ENCODE data around the gene BMAL1. TPM values are rescaled to one million over a fixed set of nuclear protein-coding genes. Genes with fewer than 3 reads are reported as not detected.

Gene BMAL1
- polyA plus RNA-seq, 3 donors = 9.7 to 11.2 (median 10.3) TPM

DNA sequence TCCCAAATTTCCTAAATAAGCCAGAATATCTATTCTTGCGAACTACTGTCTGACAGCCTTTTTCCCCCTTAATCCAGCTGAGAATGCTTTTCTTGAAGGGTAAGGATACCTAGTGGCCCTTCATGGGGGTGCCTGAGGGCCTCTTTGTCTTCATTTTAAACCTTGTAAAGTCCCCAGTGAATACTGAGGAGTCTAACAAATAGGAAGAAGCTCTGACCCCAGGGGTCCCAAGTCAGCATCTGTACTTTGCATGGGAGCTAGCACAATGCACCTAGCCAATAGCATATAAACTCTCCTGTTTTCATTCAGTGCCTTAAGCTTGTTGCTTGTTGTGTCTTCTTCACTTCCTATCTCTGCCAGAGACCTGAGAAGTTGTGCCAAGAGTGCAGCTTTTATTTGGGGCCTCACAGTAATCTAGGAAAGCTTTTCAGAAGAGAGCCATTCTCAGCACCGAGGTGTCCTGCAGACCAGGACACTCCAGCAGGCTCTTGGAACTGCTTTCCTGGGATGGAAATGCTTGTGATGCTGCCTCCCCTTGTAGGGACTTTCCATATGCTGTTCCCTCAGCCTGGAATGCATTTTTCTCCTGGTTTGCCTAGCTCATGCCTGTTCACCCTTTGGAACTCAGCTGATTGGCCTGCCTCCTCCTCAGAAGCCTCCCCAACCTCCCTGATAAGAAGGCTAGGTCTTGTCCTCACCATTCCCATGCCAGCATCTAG lies 37.2 kb downstream of the BMAL1 start:
- no peak for DNase-seq (ENCODE audit: low read depth in 3 of 3, low spot score in 2 of 3)

DNA sequence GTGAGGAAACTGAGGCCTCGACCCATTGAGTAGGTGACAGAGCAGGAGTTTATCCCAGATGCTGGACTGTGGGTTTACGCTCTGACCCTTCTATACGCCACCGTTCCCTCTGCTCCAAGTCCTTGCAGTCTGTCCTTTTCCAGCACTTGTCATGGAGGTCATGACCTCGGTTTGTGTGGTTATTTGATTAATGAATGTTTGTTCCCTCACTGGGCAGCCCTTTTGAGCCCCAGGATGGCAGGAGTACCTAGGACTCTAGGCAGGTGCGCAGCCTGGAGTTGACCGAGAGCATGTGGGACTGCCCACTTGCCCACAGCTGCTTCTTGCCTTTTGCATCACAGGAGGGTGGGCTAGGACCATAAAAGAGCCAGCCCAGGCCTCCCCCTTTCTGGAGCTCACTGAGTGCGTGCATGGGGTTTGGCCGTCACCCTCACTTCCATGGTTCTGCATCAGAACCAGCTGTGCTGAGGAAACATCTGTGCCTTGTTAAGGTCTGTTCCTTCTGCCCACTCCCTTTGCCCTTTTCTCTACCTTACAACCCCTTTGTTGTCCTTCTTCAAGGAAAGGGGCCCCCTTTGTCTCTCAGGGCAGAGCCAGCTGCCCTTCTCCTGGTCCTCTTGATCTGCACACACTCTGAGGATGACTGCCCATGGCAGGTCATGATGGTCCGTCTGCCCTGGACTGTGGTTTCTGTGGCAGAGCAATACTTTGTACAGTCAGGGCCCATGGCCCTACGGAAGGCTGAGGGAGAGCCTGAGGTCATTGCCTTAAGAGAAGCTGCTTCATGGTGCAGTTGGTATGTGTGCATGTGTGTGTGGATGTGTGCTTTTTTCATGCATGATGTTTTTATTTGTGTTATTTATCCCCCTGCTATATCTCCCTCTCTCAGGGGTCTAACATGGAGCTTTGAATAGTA lies 38.2 kb downstream of the BMAL1 start:
- no peak for DNase-seq (ENCODE audit: low read depth in 3 of 3, low spot score in 2 of 3)

DNA sequence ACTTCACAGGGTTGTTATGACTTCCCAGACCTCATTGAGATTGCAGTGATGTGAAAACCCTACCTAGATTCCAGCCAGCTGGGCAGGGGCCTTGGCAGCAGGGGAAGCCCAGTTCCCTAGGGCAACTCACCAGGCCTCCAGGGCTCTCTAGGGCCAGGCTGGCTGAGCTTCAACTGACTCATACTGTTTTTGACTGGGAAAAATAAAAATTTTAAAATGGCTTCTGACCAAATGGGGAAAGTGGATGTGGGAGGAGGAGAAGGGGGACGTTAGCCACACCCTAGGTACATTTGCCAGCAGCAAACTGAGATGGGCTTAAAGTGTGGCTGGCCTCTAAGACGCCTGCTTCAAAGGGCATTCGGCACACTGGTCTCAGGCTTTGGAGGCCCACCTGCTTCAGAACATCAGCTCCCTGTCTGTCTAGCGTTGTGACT lies 39.0 kb downstream of the BMAL1 start:
- no peak for DNase-seq (ENCODE audit: low read depth in 3 of 3, low spot score in 2 of 3)

DNA sequence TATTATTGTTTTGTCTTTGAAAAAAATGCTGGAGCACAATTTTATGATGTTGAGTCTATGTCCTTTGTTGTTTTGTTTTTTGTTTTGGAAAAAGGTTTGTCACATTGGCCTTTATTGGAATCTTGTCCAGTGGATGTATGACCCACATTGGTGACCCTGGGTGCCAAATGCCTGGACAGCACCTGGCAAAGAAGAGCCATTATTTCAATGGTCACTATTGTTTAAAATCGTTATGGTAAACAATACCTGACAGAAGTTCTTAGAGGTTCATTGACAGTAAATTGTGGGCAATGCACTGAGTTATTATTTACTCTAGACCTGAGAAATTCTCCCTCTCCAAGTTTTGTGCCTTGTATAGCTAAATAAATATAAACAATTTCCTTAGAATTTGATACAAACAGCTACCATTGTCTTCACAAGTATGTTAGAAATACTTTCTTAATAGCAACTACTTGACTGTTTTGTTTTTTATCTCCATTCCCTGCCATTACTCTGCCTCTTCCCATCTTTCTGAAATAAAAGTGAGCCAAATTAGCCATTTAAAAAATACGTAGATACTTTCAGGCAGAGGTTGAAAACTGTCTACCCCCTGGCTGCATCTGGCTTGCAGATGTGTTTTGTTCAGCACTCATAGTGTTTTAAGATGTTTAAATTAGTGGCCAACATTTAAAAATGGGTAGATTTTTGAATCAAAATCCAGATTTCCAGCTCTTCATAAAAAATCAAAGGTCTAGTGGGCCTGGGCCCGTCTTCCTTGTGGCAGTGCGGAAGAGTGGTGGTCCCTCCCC lies 39.9 kb downstream of the BMAL1 start:
- no peak for DNase-seq (ENCODE audit: low read depth in 3 of 3, low spot score in 2 of 3)

DNA sequence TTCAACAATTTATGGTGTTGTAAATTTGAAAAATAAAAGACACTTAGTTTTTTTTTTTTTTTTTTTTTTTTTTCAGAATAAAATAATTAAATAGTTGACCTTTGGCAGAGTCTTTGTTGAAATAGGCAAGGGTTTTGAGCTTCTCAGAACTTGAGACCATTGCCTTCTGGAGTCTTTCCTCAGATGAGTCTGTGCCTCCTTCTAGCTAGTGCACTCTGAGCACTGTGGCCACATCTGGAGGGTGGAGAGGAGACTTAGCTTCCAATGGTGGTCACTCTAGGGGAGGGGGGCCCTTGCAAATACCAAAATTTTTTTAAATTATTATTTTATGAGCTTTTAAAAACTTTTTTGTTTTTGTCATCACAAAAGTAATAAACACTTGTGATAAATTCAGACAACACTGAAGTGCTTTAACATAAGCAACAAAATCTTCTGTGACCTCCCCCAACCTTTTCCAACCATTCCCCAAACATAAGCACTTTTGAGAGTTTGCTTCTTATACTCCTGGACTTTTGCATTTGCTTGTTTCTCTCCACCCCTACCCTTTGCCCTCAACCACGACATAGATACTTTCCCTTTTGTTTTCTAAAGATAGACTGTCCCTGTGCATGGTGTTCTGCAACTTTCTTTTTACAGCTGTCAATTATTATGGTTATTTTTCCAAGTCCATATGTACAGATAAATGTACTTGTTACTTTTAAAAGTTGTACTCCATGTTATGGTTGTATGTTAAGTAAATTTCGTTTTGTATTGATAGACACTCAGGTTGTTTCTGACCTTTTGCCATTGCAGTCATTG lies 41.1 kb downstream of the BMAL1 start:
- no peak for DNase-seq (ENCODE audit: low read depth in 3 of 3, low spot score in 2 of 3)

DNA sequence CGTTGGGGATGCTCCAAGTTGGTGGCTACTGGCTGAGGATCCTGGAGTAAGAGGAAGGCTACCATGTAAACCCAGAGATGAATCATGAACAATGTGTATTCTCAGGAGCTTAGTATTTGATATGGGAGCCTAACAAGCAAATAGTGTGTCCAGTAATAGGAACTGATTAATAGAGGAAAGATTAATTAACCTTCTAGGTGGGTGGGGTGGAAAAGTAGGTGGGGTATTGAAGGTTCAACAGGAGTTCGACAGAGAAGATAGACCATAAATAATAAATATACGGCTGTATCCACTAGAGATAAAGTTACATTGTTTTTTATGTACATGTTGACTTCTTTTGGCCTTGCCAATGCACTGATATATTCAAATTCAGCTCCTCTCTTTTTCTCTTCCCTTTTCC lies 43.1 kb downstream of the BMAL1 start:
- no peak for DNase-seq (ENCODE audit: low read depth in 3 of 3, low spot score in 2 of 3)

DNA sequence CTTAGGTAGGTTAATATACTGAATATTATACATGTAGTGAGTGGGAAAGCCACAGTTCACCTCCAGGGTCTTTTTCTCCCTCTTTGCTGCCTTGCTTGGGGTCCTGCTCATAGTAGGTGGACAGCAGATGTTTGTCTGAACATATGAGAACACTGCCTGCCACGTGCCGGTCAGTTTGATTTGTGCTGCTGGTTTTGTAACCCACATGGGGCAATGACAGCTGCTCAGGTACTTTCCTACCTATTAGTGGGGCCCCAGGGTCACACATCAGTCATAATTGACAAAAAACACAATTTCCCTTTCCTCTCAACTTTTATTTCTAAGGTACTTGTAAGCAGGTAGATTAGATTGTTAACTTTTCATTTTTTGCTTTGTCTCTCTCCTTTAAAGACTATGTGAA lies 43.8 kb downstream of the BMAL1 start:
- DNase-seq (ENCODE audit: low read depth in 3 of 3, low spot score in 2 of 3) = no peak

DNA sequence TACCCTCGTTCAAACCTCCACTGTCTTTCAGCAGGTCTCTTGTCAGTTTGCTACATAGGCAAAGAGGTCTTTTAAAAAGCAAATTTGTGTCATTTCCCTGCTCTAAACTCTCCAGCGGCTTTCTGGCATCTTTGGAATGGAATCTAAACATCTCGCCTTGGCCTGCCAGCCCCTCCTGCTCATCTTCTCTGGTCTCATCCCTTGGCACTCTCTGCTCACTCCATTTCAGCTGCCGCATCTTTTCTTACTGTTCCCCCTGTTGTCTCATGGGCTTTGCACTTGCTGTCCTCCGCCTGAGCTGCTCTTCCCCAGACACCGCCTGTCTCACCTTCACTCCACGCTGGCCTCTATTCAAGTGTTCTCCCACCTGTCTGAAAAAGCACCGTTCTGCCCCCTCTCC lies 46.6 kb downstream of the BMAL1 start:
- no peak for DNase-seq (ENCODE audit: low read depth in 3 of 3, low spot score in 2 of 3)

DNA sequence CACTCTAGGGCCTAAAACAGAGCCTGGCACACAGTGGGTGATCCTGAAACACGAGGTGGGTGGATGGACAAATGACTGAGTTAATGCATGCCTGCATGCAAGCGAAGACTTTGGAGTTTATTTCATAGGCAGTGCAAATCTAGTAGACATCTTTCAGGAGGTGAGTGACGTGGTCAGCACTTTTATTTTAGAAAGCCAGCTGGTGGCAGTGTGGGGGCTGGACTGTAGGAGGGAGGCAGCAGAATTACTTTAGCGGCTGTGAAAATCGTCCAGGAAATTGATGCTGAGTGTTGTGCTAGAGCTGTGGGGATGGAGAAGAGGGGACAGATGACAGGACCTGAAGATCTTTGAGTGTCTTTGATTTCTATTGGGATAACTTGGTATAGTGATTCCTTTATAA lies 47.1 kb downstream of the BMAL1 start:
- no peak for DNase-seq (ENCODE audit: low read depth in 3 of 3, low spot score in 2 of 3)

DNA sequence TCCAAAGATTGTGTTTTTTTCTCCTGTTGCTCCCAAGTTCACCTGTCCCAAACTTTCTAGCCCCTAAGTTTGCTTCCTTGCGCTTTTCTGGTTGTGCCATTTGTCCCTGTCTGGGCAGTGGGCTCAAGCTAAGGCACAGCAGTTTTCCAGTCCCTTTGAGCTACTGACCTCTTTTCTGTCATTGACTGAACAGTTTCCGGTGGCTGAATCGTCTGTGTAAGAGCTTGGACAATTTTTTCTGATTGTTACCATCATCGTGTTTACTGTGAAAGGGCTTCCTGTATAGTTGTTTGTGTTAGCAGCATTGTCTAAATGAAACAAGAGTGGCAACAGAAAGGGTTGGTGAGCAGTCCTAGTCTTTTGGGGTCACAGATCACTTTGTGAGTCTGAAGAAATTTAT lies 49.8 kb downstream of the BMAL1 start:
- DNase-seq (ENCODE audit: low read depth in 3 of 3, low spot score in 2 of 3) = no peak

DNA sequence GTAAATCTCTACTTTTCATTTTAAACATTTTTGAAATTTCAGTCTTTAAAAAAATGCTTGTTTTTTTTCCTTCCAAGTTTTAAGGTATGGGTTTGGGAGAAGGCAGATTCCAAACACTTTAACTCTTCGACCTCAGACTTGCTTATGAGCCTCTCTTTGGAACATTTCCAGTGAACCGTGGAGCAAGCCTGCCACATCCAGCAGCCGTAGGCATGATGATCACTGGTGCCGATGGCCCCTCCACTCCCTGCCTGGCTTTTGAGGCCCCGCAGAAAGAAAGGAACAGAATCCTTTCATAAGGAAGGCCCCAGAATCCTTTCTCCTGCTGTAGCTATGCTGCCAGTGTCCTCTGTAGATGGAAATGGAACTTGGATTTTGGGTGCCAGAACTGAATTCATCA lies 50.7 kb downstream of the BMAL1 start:
- no peak for DNase-seq (ENCODE audit: low read depth in 3 of 3, low spot score in 2 of 3)

DNA sequence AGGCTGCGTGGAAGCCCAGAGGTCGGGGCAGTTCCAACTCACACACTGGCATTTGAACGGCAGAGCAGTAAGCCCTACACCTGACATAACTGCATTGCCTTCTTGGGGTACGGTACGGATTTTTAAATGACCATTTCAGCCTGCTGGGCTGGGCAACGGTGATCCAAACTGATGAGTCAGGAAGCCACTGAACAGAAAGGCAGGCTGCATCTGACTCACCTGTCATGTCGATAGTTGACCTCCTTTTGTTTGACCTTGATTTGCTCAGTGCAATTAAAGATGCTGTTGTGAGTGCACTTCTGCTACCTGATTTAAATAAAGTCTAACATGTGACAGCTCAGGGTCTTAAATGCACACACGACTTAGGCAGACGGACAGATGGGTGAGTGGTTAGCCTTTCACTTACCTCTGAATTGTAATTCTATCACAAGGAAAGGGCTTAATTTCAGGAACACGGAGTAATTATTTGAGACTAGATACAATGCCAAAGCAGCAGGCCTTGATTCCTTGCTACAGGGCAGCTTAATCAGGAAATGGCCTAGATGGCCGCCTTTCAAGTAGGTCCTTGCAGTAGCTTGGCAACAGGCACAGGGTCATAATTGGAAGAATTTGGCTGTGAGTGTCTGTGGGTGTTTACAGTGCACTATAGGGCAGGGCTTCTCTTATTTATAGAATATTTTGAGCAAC lies 52.2 kb downstream of the BMAL1 start:
- no peak for DNase-seq (ENCODE audit: low read depth in 3 of 3, low spot score in 2 of 3)

DNA sequence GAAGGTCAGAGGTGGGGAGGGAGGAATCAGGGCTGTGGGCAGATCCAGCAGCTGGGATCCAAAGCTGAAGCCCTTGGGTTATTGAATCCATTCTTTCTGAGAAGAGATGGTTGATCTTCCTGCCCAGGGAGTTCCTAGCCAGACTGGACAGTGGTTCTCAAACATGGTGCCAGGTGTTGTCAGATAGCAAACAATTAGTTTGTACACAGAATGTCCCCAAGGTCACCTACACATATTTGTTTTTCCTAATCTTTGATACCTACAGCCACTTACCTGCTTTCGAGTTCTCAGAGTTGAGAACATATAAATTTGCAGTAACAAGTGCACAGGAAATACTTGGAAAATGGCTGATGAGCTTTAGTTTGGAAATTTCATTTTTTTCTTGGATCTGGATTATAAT lies 54.5 kb downstream of the BMAL1 start:
- DNase-seq (ENCODE audit: low read depth in 3 of 3, low spot score in 2 of 3) = no peak

DNA sequence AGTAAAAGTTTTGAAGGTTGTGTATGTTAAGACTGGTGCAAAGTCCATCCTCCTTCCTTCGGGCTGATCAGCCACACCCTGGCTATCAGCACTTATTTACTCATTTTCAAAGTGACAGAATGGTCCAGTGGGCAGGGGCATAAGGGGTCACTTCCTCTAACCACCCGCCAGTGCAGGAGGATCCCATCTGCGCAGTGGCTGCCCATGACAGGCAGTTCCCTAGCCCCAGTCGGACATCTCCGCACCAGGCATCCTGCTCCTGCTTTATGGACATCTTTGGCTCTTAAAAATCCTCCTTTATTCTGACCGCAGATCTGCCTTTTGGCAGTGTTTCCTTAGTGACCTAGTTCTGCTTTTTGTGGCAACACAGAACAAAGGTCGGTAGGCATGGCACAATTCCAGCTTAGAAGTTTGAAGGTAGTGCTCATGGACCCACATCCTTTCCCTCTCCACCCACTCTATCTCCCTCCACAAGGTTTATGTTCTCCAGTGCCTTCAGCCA lies 55.9 kb downstream of the BMAL1 start:
- no peak for DNase-seq (ENCODE audit: low read depth in 3 of 3, low spot score in 2 of 3)

DNA sequence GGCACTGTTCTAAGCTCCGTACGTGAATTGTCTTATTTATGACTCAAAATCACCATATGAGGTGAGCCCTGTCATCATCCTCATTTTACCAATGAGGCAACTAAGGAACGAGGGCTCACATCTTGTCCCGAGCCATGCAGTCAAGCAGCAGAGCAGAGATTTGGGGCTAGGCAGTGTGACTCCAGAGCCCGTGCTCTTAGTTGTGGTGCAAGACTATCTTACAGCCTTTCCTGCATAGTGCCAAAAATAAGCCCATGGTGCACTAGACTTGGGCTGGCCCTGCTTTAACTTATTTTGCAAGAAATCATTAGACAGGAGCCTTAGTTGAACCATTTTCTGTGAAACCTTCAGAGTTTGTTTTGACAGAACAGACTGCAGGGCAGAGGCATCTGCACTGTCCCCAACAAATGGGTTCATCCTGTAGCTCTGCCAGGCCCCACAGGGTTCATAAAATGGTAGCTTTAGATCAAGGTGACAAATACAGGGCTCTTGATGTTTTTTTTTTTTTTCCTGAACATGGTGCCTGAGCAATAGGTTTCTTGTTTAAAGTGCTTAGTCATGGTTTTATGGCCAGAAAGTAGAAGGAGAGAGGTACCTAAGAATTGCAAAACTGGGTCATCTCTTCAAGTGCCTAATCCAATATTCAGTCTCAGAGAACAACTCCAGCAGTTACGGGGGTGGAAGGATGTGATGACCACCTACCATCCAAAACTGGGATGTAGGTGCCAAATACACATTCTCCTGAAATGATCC lies 56.6 kb downstream of the BMAL1 start:
- no peak for DNase-seq (ENCODE audit: low read depth in 3 of 3, low spot score in 2 of 3)

DNA sequence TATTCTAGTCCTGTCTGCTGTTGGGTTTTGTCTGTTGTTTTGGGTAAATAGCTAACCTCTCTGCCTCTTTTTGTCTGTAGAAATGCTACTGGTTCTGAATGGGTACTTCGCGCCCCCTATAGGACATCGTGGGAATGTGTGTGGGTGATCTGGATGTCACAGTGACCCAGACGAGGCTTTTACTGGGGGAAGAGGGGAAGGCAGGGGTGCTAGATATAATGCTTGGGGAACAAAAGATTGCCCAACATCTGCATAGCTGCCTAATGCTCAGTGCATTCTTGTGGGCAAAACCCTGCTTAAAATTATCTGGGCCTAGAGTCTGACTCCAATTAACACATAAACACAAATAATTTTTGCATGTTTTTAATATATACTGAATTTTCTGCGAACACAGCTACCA lies 57.7 kb downstream of the BMAL1 start:
- no peak for DNase-seq (ENCODE audit: low read depth in 3 of 3, low spot score in 2 of 3)

DNA sequence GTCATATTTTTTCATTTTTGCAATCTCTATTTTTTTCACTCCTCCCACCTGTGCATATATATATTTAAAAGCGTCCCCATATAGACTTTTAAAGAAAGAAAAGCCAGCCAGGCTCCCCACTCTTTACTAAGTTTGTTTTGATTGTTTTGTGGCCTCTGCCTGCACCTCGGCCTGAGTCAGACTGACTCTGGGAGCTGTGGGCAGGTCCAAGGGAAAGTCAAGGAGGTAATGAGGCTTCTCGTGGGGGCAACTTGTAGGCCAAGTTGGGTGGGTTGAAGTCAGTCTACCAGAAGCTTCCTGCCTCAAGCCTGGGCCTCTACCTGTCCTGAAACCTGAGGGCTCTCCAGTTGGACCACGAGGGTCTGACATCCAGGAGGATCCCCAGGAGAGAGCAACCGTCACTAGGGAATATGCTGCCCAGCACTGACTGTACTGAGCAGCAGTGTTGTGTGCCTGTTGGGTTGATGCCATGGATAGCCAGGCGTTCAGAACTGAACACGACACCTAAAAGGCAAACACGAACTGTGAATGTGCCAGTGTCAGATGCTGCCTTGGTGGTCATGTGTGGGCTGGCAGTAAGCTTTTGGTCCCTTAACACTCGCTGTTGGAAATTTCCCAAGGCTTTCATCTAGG lies 58.8 kb downstream of the BMAL1 start:
- DNase-seq (ENCODE audit: low read depth in 3 of 3, low spot score in 2 of 3) = no peak

DNA sequence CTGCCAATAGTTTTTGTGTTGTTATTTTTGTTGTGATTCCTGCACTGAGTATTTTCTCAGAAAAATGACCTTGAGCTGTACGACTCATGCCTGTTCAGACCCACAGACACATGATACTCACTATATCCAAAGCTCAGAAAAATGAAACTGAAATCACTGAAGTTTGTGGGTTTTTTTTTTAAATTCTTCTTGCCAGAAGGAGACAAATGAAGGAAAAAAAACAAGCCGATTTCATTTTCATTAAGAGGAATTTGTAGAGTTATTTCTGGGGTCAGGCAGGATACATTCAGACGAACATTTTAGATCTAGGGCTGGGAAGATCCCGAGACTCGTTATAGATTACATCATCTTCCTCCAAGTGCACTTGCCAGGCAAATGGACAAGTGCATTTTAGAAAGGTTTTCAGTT lies 60.4 kb downstream of the BMAL1 start:
- no peak for DNase-seq (ENCODE audit: low read depth in 3 of 3, low spot score in 2 of 3)

Measured in right renal cortex interstitium (tissue), 3 donors.